H1 (cell line): ENCODE results near the gene DOK6. TPM values are rescaled to one million over a fixed set of nuclear protein-coding genes. Genes with fewer than 3 reads are reported as not detected.

Experiments used
- CTCF ChIA-PET: fragments of 300-600 bp; sonication (Branson Sonifier 250); formaldehyde crosslinking; loops from one replicate; lab custom pipeline; 2021; ENCODE audit not compliant: partially characterized antibody; lab: Charles Lee
- POLR2A ChIA-PET: fragments of 300-600 bp; sonication (Branson Sonifier 250); formaldehyde crosslinking; loops from one replicate; lab custom pipeline; 2021; ENCODE audit warnings: inconsistent platforms; ENCODE audit not compliant: partially characterized antibody; lab: Charles Lee
- DNase-seq, 2 experiments: peaks; one replicate each; pipeline versions ENCODE4 v3.0.0 to v3.0.0-alpha.2; 2010 to 2022; ENCODE audit warnings: low spot score in 2 of 2, low read depth in 1 of 2, mixed read lengths in 1 of 2
- FAIRE-seq: peaks from 2 replicates; lab custom pipeline; 2011; peaks lifted over from hg19 to GRCh38; lab: Jason Lieb, UNC
- H2AFZ ChIP-seq: 2 replicates; pipeline ENCODE4 v1.8.1; 2012; ENCODE audit warnings: low read length, inconsistent platforms
- H2AK5ac ChIP-seq: 2 replicates; pipeline ENCODE4 v1.6.1; 2013; ENCODE audit warnings: low read depth, low read length
- H2BK120ac ChIP-seq: replicated peaks from 2 replicates; pipeline ENCODE3; 2013; ENCODE audit warnings: low read depth, low read length, inconsistent platforms
- H2BK12ac ChIP-seq: 2 replicates; pipeline ENCODE4 v1.6.1; 2013; ENCODE audit warnings: low read depth, low read length
- H2BK15ac ChIP-seq: 2 replicates; pipeline ENCODE4 v1.6.1; 2013; ENCODE audit warnings: low read length
- H2BK20ac ChIP-seq: 2 replicates; pipeline ENCODE4 v1.6.1; 2013; ENCODE audit warnings: low read length
- H2BK5ac ChIP-seq: 2 replicates; pipeline ENCODE4 v1.6.1; 2013; ENCODE audit warnings: low read depth, low read length
- H3K14ac ChIP-seq: 2 replicates; pipeline ENCODE4 v1.6.1; 2013; ENCODE audit warnings: inconsistent platforms; ENCODE audit not compliant: insufficient read length
- H3K18ac ChIP-seq: 2 replicates; pipeline ENCODE4 v1.6.1; 2013; ENCODE audit warnings: low read length; ENCODE audit errors: extremely low read depth
- H3K23ac ChIP-seq: 2 replicates; pipeline ENCODE4 v1.6.1; 2013; ENCODE audit warnings: inconsistent platforms; ENCODE audit not compliant: insufficient read length
- H3K23me2 ChIP-seq: 2 replicates; pipeline ENCODE4 v1.6.1; 2013; ENCODE audit warnings: low read depth, low read length
- H3K27ac ChIP-seq: 2 replicates; pipeline ENCODE4 v1.6.1; 2011; ENCODE audit warnings: low read depth, low read length, inconsistent platforms
- H3K27me3 ChIP-seq, 4 experiments: replicated peaks in 1 of 4; 1 replicate in 1 of 4; 2 replicates in 3 of 4; pipeline versions ENCODE4 v1.6.1 to v1.8.1; 2011 to 2013; ENCODE audit warnings: low read length in 3 of 4, mild to moderate bottlenecking in 3 of 4, inconsistent platforms in 2 of 4, mixed read lengths in 2 of 4, moderate library complexity in 1 of 4; ENCODE audit not compliant: control insufficient read depth in 3 of 4, insufficient read depth in 3 of 4; ENCODE audit errors: extremely low read depth in 1 of 4
- H3K36me3 ChIP-seq, 4 experiments: 2 replicates each; pipeline versions ENCODE4 v1.6.1 to v1.8.1; 2011 to 2013; ENCODE audit warnings: mild to moderate bottlenecking in 4 of 4, low read length in 3 of 4, moderate library complexity in 2 of 4, control low read depth in 1 of 4, inconsistent platforms in 1 of 4; ENCODE audit not compliant: insufficient read depth in 4 of 4, control insufficient read depth in 2 of 4
- H3K4ac ChIP-seq: replicated peaks from 2 replicates; pipeline ENCODE3; 2013; ENCODE audit warnings: low read length, low read depth, mixed read lengths, inconsistent platforms; ENCODE audit not compliant: insufficient read length
- H3K4me1 ChIP-seq, 4 experiments: replicated peaks in 1 of 4; 1 replicate in 1 of 4; 2 replicates in 3 of 4; pipeline versions ENCODE4 v1.6.1 to v1.8.1; 2011 to 2013; ENCODE audit warnings: low read length in 3 of 4, inconsistent platforms in 2 of 4, mixed read lengths in 1 of 4; ENCODE audit not compliant: insufficient read depth in 4 of 4, control insufficient read depth in 3 of 4
- H3K4me2 ChIP-seq, 2 experiments: 2 replicates each; pipeline versions ENCODE4 v1.6.1 to v1.8.1; 2011 to 2013; ENCODE audit warnings: low read depth in 2 of 2, low read length in 2 of 2, control low read depth in 1 of 2, inconsistent platforms in 1 of 2, mild to moderate bottlenecking in 1 of 2; ENCODE audit not compliant: insufficient read depth in 1 of 2
- H3K4me3 ChIP-seq, 4 experiments: fragments of 200-600, 300-600 bp in 1 of 4; sonication (generic), shearing (Covaris generic), sonication (Bioruptor Twin) in 1 of 4; 2 replicates each; pipeline versions ENCODE4 v1.5.1 to v1.8.1; 2011 to 2016; ENCODE audit warnings: low read length in 4 of 4, low read depth in 3 of 4, control low read depth in 2 of 4, inconsistent platforms in 2 of 4, mild to moderate bottlenecking in 2 of 4, mixed read lengths in 1 of 4, moderate library complexity in 1 of 4; ENCODE audit not compliant: insufficient read depth in 2 of 4; ENCODE audit errors: extremely low read depth in 1 of 4
- H3K56ac ChIP-seq: replicated peaks from 2 replicates; pipeline ENCODE3; 2013; ENCODE audit warnings: low read depth, mild to moderate bottlenecking, mixed read lengths, low read length, inconsistent platforms; ENCODE audit not compliant: insufficient read length
- H3K79me1 ChIP-seq: 2 replicates; pipeline ENCODE4 v1.6.1; 2013; ENCODE audit warnings: low read depth, low read length, control low read depth
- H3K79me2 ChIP-seq, 2 experiments: 2 replicates each; pipeline versions ENCODE4 v1.6.1 to v1.8.1; 2012 to 2013; ENCODE audit warnings: low read length in 2 of 2, mild to moderate bottlenecking in 2 of 2, inconsistent platforms in 1 of 2; ENCODE audit not compliant: insufficient read depth in 2 of 2, control insufficient read depth in 1 of 2
- H3K9ac ChIP-seq, 4 experiments: replicated peaks in 1 of 4; 1 replicate in 1 of 4; 2 replicates in 3 of 4; pipeline versions ENCODE4 v1.6.1 to v1.8.1; 2011 to 2013; ENCODE audit warnings: low read depth in 3 of 4, low read length in 3 of 4, control low read depth in 2 of 4, mild to moderate bottlenecking in 2 of 4, moderate library complexity in 2 of 4, inconsistent platforms in 1 of 4; ENCODE audit errors: extremely low read depth in 1 of 4
- H3K9me3 ChIP-seq, 2 experiments: 2 replicates each; pipeline versions ENCODE4 v1.6.1 to v1.8.1; 2012 to 2013; ENCODE audit warnings: mild to moderate bottlenecking in 2 of 2, moderate library complexity in 2 of 2, control low read depth in 1 of 2, inconsistent platforms in 1 of 2, low read depth in 1 of 2, low read length in 1 of 2, mixed read lengths in 1 of 2; ENCODE audit not compliant: insufficient read depth in 2 of 2
- H4K20me1 ChIP-seq, 2 experiments: replicated peaks in 1 of 2; 2 replicates each; pipeline versions ENCODE3 to v1.8.1; 2011 to 2013; ENCODE audit warnings: inconsistent platforms in 2 of 2, low read length in 2 of 2, mild to moderate bottlenecking in 1 of 2; ENCODE audit not compliant: insufficient read depth in 2 of 2, control insufficient read depth in 1 of 2
- H4K5ac ChIP-seq: 2 replicates; pipeline ENCODE4 v1.6.1; 2013; ENCODE audit warnings: low read length, low read depth, mixed read lengths, inconsistent platforms; ENCODE audit not compliant: insufficient read length
- H4K8ac ChIP-seq: 2 replicates; pipeline ENCODE4 v1.8.0; 2013; ENCODE audit warnings: mild to moderate bottlenecking, moderate library complexity, low read length, inconsistent platforms; ENCODE audit not compliant: insufficient read depth; ENCODE audit errors: extremely low read depth
- H4K91ac ChIP-seq: replicated peaks from 2 replicates; pipeline ENCODE3; 2013; ENCODE audit warnings: low read length, mixed read lengths, inconsistent platforms; ENCODE audit not compliant: insufficient read length
- E2F6 ChIP-seq: IDR thresholded peaks from 2 replicates; pipeline ENCODE4 v1.6.1; 2012; ENCODE audit warnings: inconsistent platforms
- HDAC6 ChIP-seq: IDR thresholded peaks from one replicate; pipeline ENCODE4 v1.7.1; 2012; ENCODE audit warnings: low read depth, mild to moderate bottlenecking, inconsistent platforms, low read length, moderate library complexity
- KDM4A ChIP-seq: IDR thresholded peaks from one replicate; pipeline ENCODE4 v1.7.1; 2012; ENCODE audit warnings: low read depth, mild to moderate bottlenecking, moderate library complexity, low read length, inconsistent platforms; ENCODE audit not compliant: severe bottlenecking
- RAD21 ChIP-seq, 2 experiments: IDR thresholded peaks in 1 of 2; conservative IDR thresholded peaks in 1 of 2; 2 replicates each; pipeline ENCODE4 v1.6.1; 2011; ENCODE audit warnings: low read depth in 2 of 2, low read length in 2 of 2, improper control_type of control experiment in 1 of 2, inconsistent platforms in 1 of 2, mild to moderate bottlenecking in 1 of 2, moderate library complexity in 1 of 2
- TAF1 ChIP-seq: IDR thresholded peaks from 2 replicates; pipeline ENCODE4 v1.6.1; 2011; ENCODE audit warnings: mild to moderate bottlenecking, low read depth, low read length
- TEAD4 ChIP-seq: IDR thresholded peaks from 2 replicates; pipeline ENCODE4 v1.6.1; 2012; ENCODE audit warnings: low read depth, low read length, inconsistent platforms, mixed read lengths
- WGBS, 2 experiments: shearing (Covaris generic) in 1 of 2; methylation state at CpG; one replicate each; pipeline versions ENCODE4 v1.1.6 to v1.1.7; 2013 to 2015; ENCODE audit warnings: low lambda C conversion rate in 2 of 2, mixed read lengths in 2 of 2, inconsistent platforms in 1 of 2, low coverage in 1 of 2, missing lambda C conversion rate in 1 of 2; ENCODE audit not compliant: insufficient replicate concordance in 2 of 2, insufficient coverage in 1 of 2, insufficient read length in 1 of 2; ENCODE audit errors: extremely low coverage in 1 of 2, missing lambda C conversion rate in 1 of 2; 5-methylcytosine and 5-hydroxymethylcytosine counted together
- polyA plus RNA-seq, 7 experiments: library from polyadenylated mRNA; depleted of rRNA in 3 of 7; stranded (reverse) in 5 of 7; unstranded in 2 of 7; fragments of >200 nt in 5 of 7; fragments of 200-250 nt in 2 of 7; gene quantifications; 1 replicate in 5 of 7; 2 replicates in 1 of 7; 4 replicates in 1 of 7; pipeline versions ENCODE4 v1.2.1 to v1.2.3, GENCODE V29; 2011 to 2013; ENCODE audit warnings: missing spikeins in 2 of 7, mixed read lengths in 2 of 7
- total RNA-seq: library from RNA; stranded (reverse); fragmentation: NEBNext Ultra II Directional; extraction: Animal tissue kit (Norgen Biotek cat#: 25700); gene quantifications from 2 replicates; pipeline ENCODE4 v1.2.1, GENCODE V29; 2021

DOK6 gene
- total and polyA plus RNA-seq, 2 of the 8 experiments (the other 6 are each of a cell fraction or from before 2014, with no cell fraction given), result 0.33 to 0.50 TPM

GRCh38 chr18:69838620-69839411 is 438.1 kb downstream of the DOK6 start:
- Histone ChIP-seq H3K27ac (no peak overlapping the region), H2BK5ac (no peak overlapping the region), H4K91ac (no peak overlapping the region), H3K4ac (no peak overlapping the region), H3K56ac (no peak overlapping the region), H3K23ac (no peak overlapping the region), H4K20me1 (no peaks in the 10 kb centered on the region), H3K9me3 (no peaks in the 10 kb centered on the region), H3K23me2 (no peaks in the 10 kb centered on the region; the same call in 1 of the 2 replicates), H3K4me2 (no peak overlapping the region), H3K4me3 (no peak overlapping the region), H2BK20ac (no peak overlapping the region), H3K79me2 (no peaks in the 10 kb centered on the region), H2BK120ac (no peak overlapping the region), H3K36me3 (no peaks in the 10 kb centered on the region; a peak in 1 of 8 replicates), H3K9ac (no peak overlapping the region), H3K14ac (no peak overlapping the region), H3K79me1 (no peaks in the 10 kb centered on the region), H4K8ac (no peak overlapping the region), H2AFZ (no peak overlapping the region), H3K4me1 (no peaks in the 10 kb centered on the region; a peak in 1 of 7 replicates), H2BK15ac (no peak overlapping the region), H2BK12ac (no peak overlapping the region), H2AK5ac (no peak overlapping the region), H3K27me3 (no peaks in the 10 kb centered on the region), H3K18ac (no peak overlapping the region), H4K5ac (no peak overlapping the region)
- WGBS, 2 experiments, result 94% methylated on average over 3 of the region's 3 CpGs; no CpG with 5 or more reads in 1 of the 2 experiments
- ChIA-PET POLR2A (interaction anchor here (0.8 kb wide), 1 partner anchor 197 kb away, joined by 4 read pairs; no protein-coding TSS in a partner anchor), CTCF (interaction anchor here (0.6 to 1.8 kb wide), 8 partner anchors 10 to 248 kb away, joined by 3 to 8 read pairs (median 4); no protein-coding TSS in a partner anchor)
- FAIRE-seq, result peak; percentile 7
- peak; percentile 41 to 59 for DNase-seq
- TF ChIP-seq KDM4A (no peak), RAD21 (IDR thresholded peaks at IDR 0.05 in 1 of 2, conservative IDR thresholded peaks at IDR 0.05 in 1 of 2; ENCODE audit: low read depth in 2 of 2, low read length in 2 of 2) (no peak), E2F6 (no peak), TEAD4 (no peak), HDAC6 (no peak), TAF1 (no peak)
- TF ChIP-seq, all 59 proteins: peak for 0
